ENCODE data around the gene RNASE4. TPM values are rescaled to one million over a fixed set of nuclear protein-coding genes. Genes with fewer than 3 reads are reported as not detected.
"Not testable (repeated sequence)": the region's sequence is repeated elsewhere in the genome, so short reads cannot be mapped to it uniquely, and the experiment has no call there.

Gene RNASE4
- total RNA-seq, 1 experiment from 2014 or later, result not detected

GRCh38 chr14:20662968-20663732, 21.2 kb upstream of the RNASE4 start:
- Histone ChIP-seq H2BK15ac (ENCODE audit: low read depth, low read length) (no peak overlapping the region), H3K9me3 (ENCODE audit: control insufficient read depth, low read depth, low read length) (no peaks in the 10 kb centered on the region), H3K79me1 (ENCODE audit: insufficient read depth, low read depth, low read length, poor library complexity, severe bottlenecking) (no peaks in the 10 kb centered on the region), H3K23me2 (ENCODE audit: insufficient read length, low read depth, low read length, poor library complexity, severe bottlenecking) (peaks cover 6% of the 10 kb centered on the region), H3K56ac (ENCODE audit: insufficient read length, low read depth, low read length) (no peak overlapping the region), H2AK5ac (ENCODE audit: insufficient read length, low read length) (no peak overlapping the region), H4K20me1 (ENCODE audit: control insufficient read depth, insufficient read depth, insufficient read length) (peaks cover 3% of the 10 kb centered on the region), H2AFZ (ENCODE audit: low read length) (no peak overlapping the region), H3K14ac (ENCODE audit: insufficient read depth, low read length) (no peak overlapping the region), H2BK12ac (ENCODE audit: insufficient read length, low read depth, low read length) (no peak overlapping the region), H3K27ac (ENCODE audit: insufficient read length, low read depth, low read length) (no peak overlapping the region), H3K4me2 (ENCODE audit: insufficient read depth, insufficient read length, low read length) (peak overlapping the region; percentile 99), H3T11ph (ENCODE audit: low read length) (no peak overlapping the region), H3K4me1 (ENCODE audit: insufficient read depth, low read length) (no peaks in the 10 kb centered on the region), H4K5ac (ENCODE audit: insufficient read length, low read depth, low read length) (no peak overlapping the region), H3K4ac (ENCODE audit: low read depth, low read length) (no peak overlapping the region), H3K27me3 (ENCODE audit: insufficient read depth, low read length) (no peaks in the 10 kb centered on the region; the same call in 1 of the 2 replicates), H3K23ac (ENCODE audit: insufficient read length, low read depth, low read length) (no peak overlapping the region), H4K91ac (ENCODE audit: insufficient read length, low read depth, low read length) (no peak overlapping the region), H3K18ac (ENCODE audit: insufficient read length, low read depth, low read length) (no peak overlapping the region), H2BK120ac (ENCODE audit: low read depth, low read length, poor library complexity, severe bottlenecking) (no peak overlapping the region), H2BK20ac (ENCODE audit: low read depth, low read length, poor library complexity, severe bottlenecking) (no peak overlapping the region), H2BK5ac (ENCODE audit: insufficient read length, low read length) (no peak overlapping the region), H3K79me2 (ENCODE audit: insufficient read depth, low read length) (no peaks in the 10 kb centered on the region), H4K8ac (replicated peaks; ENCODE audit: insufficient read length, low read depth, low read length) (no peak overlapping the region), H3K9ac (ENCODE audit: extremely low read depth, insufficient read length, low read length) (no peak overlapping the region)
- peak; percentile 91 for DNase-seq
- H3K36me3 Mint-ChIP-seq (ENCODE audit: insufficient read depth in 1 of 3, low read depth in 3 of 3), result no peaks in the 10 kb centered on the region
- WGBS (ENCODE audit: extremely low coverage, insufficient read length, low lambda C conversion rate), result no CpG with 5 or more reads among the region's 31 CpGs
- peak overlapping the region; percentile 90 to 96 for H3K4me3 Mint-ChIP-seq
- no peaks in the 10 kb centered on the region; a peak in 1 of 5 replicates for H3K9me3 Mint-ChIP-seq
- peaks cover 46% of the 10 kb centered on the region for H3K27me3 Mint-ChIP-seq (ENCODE audit: low read depth)
- peaks cover 11 to 14% of the 10 kb centered on the region in 2 experiments for H3K4me1 Mint-ChIP-seq
- TF ChIP-seq CTCF (conservative IDR thresholded peaks at IDR 0.05), result peak; percentile 67
- H3K27ac Mint-ChIP-seq, result 0 out of 7 replicates have a peak overlapping the region, but pooled peaks of 1 of the 3 experiments have one; percentile 28

- not testable (repeated sequence) for H3K9me3 ChIP-seq (ENCODE audit: control insufficient read depth, low read depth, low read length); H3K14ac ChIP-seq (ENCODE audit: insufficient read depth, low read length); H3K36me3 Mint-ChIP-seq (ENCODE audit: insufficient read depth in 1 of 3, low read depth in 3 of 3); H3K79me1 ChIP-seq (ENCODE audit: insufficient read depth, low read depth, low read length, poor library complexity, severe bottlenecking); H2AFZ ChIP-seq (ENCODE audit: low read length); H3K9ac ChIP-seq (ENCODE audit: extremely low read depth, insufficient read length, low read length); H3K4me2 ChIP-seq (ENCODE audit: insufficient read depth, insufficient read length, low read length); H3K27me3 ChIP-seq (ENCODE audit: insufficient read depth, low read length); H2BK12ac ChIP-seq (ENCODE audit: insufficient read length, low read depth, low read length); H3K27ac ChIP-seq (ENCODE audit: insufficient read length, low read depth, low read length); H2BK5ac ChIP-seq (ENCODE audit: insufficient read length, low read length); H3K18ac ChIP-seq (ENCODE audit: insufficient read length, low read depth, low read length); H3T11ph ChIP-seq (ENCODE audit: low read length); H3K4me3 Mint-ChIP-seq; H2BK15ac ChIP-seq (ENCODE audit: low read depth, low read length); H3K4me1 ChIP-seq (ENCODE audit: insufficient read depth, low read length); H2BK20ac ChIP-seq (ENCODE audit: low read depth, low read length, poor library complexity, severe bottlenecking); H4K8ac ChIP-seq (replicated peaks; ENCODE audit: insufficient read length, low read depth, low read length); H3K56ac ChIP-seq (ENCODE audit: insufficient read length, low read depth, low read length); H4K20me1 ChIP-seq (ENCODE audit: control insufficient read depth, insufficient read depth, insufficient read length); H2BK120ac ChIP-seq (ENCODE audit: low read depth, low read length, poor library complexity, severe bottlenecking); H3K23me2 ChIP-seq (ENCODE audit: insufficient read length, low read depth, low read length, poor library complexity, severe bottlenecking); H4K5ac ChIP-seq (ENCODE audit: insufficient read length, low read depth, low read length); H3K23ac ChIP-seq (ENCODE audit: insufficient read length, low read depth, low read length); H3K27ac Mint-ChIP-seq; H2AK5ac ChIP-seq (ENCODE audit: insufficient read length, low read length); H3K4ac ChIP-seq (ENCODE audit: low read depth, low read length); H3K79me2 ChIP-seq (ENCODE audit: insufficient read depth, low read length); H4K91ac ChIP-seq (ENCODE audit: insufficient read length, low read depth, low read length); H3K9me3 Mint-ChIP-seq; DNase-seq
- peaks cover 36% of the 10 kb centered on the region for H3K27me3 Mint-ChIP-seq (ENCODE audit: low read depth)
- peaks cover 11 to 12% of the 10 kb centered on the region in 2 experiments for H3K4me1 Mint-ChIP-seq
- WGBS (ENCODE audit: extremely low coverage, insufficient read length, low lambda C conversion rate), result no CpG with 5 or more reads among the region's 7 CpGs
Measured at GRCh38 chr14:20666400-20666961, 17.9 kb upstream of the RNASE4 start.
